Left lung (tissue), 10 donors: ENCODE results near the gene UBAC2. TPM values are rescaled to one million over a fixed set of nuclear protein-coding genes. Genes with fewer than 3 reads are reported as not detected.

Source experiments
- ATAC-seq: fragments of 200-7000 bp; cut with Tn5 transposase; one replicate; pipeline ENCODE4 v1.9.1; 2020; ENCODE audit warnings: moderate library complexity
- DNase-seq, 4 donors: peaks; one replicate each; pipeline ENCODE4 v3.0.0-alpha.2; 2013 to 2020
- H3K27ac ChIP-seq, 2 donors: fragments of 200-600 bp; sonication (generic) in 1 of 2; one replicate each; pipeline versions ENCODE4 v1.5.0 to v1.8.0; 2020 to 2021
- H3K27me3 ChIP-seq, 2 donors: fragments of 200-600 bp; sonication (generic) in 1 of 2; one replicate each; pipeline versions ENCODE4 v1.5.0 to v1.8.0; 2020 to 2021
- H3K36me3 ChIP-seq, 2 donors: fragments of 200-600 bp; sonication (generic) in 1 of 2; one replicate each; pipeline versions ENCODE4 v1.5.0 to v1.8.0; 2020 to 2021
- H3K4me1 ChIP-seq, 2 donors: fragments of 200-600 bp; one replicate each; pipeline ENCODE4 v1.8.0; 2021
- H3K4me3 ChIP-seq, 2 donors: fragments of 200-600 bp; sonication (generic) in 1 of 2; one replicate each; pipeline versions ENCODE4 v1.5.0 to v1.8.0; 2020 to 2021; ENCODE audit warnings: mild to moderate bottlenecking in 1 of 2
- H3K9me3 ChIP-seq, 2 donors: fragments of 200-600 bp; sonication (generic) in 1 of 2; one replicate each; pipeline versions ENCODE4 v1.5.0 to v1.8.0; 2020 to 2021
- CTCF ChIP-seq, 2 donors: fragments of 200-600 bp; sonication (generic) in 1 of 2; IDR thresholded peaks; one replicate each; pipeline versions ENCODE4 v1.5.0 to v1.8.0; 2021; ENCODE audit warnings: antibody characterized with exemption in 2 of 2
- intact Hi-C, 2 donors: fragments of 100-400 bp; cut with DNase I; formaldehyde crosslinking; loops; one replicate each; pipeline versions ENCODE4 v1.11.2 to v1.14.2; 2022
- polyA plus RNA-seq, 6 donors: library from polyadenylated mRNA; unstranded; fragments of 120-200 nt; gene quantifications; one replicate each; pipeline ENCODE4 v1.2.1, GENCODE V29; 2013; ENCODE audit not compliant: insufficient read length in 6 of 6
- total RNA-seq, 2 donors: library from RNA; stranded (reverse); fragmentation: NEBNext Ultra II Directional; extraction: Animal tissue kit (Norgen Biotek cat#: 25700); gene quantifications; one replicate each; pipeline ENCODE4 v1.2.1, GENCODE V29; 2021
- donor health status: DM: no; HTN: yes; CAD: no.
- donor health status: DM: no; HTN: no; CAD: no.

UBAC2 gene
- total and polyA plus RNA-seq, 8 donors, result 56.1 to 71.6 (median 66.4) TPM

DNA sequence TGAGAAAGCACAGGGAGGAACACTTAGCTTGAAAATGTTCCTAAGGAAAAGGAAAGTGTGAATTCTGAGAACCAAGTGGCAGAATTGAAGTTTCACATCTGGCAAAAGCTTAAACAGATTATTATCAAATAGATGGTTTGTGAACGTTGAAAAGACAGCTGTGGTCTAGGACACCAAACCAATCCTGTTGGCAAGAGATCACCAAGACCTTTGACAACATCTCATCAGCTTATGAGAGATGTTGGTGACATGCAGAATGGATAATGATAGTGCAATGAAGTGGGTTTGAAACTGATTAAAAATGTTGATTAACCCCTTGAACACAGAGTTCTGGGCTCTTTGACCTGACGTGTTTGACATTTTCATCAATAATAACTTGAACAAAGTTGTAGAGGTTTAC is 181.1 kb downstream of the UBAC2 start:
- Histone ChIP-seq H3K4me3 (no peak overlapping the region), H3K4me1 (peaks cover 0 to 3% of the 10 kb centered on the region in 2 donors), H3K27me3 (no peaks in the 10 kb centered on the region), H3K9me3 (no peaks in the 10 kb centered on the region), H3K27ac (no peak overlapping the region), H3K36me3 (peaks cover 0 to 36% of the 10 kb centered on the region in 2 donors)
- ATAC-seq (no peak), DNase-seq (no peak)
- intact Hi-C loops, result no loop called here
- TF ChIP-seq CTCF (IDR thresholded peaks at IDR 0.05), result no peak

GRCh38 chr13:99382428-99383133 is 181.9 kb downstream of the UBAC2 start:
- DNase-seq, result no peak
- no peak overlapping the region for H3K27ac ChIP-seq
- intact Hi-C loops, result no loop called here

GRCh38 chr13:99383511-99383921 is 182.9 kb downstream of the UBAC2 start:
- DNase-seq (no peak), ATAC-seq (no peak)
- no peak overlapping the region for H3K4me3 ChIP-seq
- intact Hi-C loops, result no loop called here
- no peak for TF ChIP-seq CTCF (IDR thresholded peaks at IDR 0.05)
- H3K4me1 ChIP-seq, result peaks cover 0 to 3% of the 10 kb centered on the region in 2 donors
- no peak overlapping the region for H3K27ac ChIP-seq
- H3K36me3 ChIP-seq, result peaks cover 0 to 27% of the 10 kb centered on the region in 2 donors
- H3K9me3 ChIP-seq, result no peaks in the 10 kb centered on the region
- no peaks in the 10 kb centered on the region for H3K27me3 ChIP-seq

More at GRCh38 chr13:99382428-99383133, 181.9 kb downstream of the UBAC2 start:
- no peak overlapping the region for H3K4me3 ChIP-seq
- peak; percentile 37 for ATAC-seq
- H3K27me3 ChIP-seq, result no peaks in the 10 kb centered on the region
- H3K4me1 ChIP-seq, result peaks cover 0 to 3% of the 10 kb centered on the region in 2 donors
- no peaks in the 10 kb centered on the region for H3K9me3 ChIP-seq
- peaks cover 0 to 31% of the 10 kb centered on the region in 2 donors for H3K36me3 ChIP-seq
- no peak for TF ChIP-seq CTCF (IDR thresholded peaks at IDR 0.05)

DNA sequence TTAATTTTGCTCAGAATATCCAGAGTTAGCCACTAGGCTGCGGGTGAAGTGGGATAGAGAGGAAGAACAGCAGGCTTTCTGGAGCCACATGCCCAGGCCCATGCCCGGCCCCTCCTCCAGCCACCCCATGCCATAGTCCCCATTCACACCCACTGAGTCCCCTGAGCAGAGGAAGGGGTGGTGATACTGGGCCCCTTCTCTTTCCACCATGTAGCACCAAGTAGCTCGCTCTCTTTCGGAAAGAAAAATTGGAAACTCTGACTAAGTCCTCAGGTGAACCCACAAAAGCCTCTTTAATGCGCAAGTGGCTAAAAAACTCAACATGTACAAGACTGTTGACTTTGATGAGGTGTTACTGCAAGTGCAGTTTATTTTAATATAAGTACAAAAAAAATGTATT is 183.3 kb downstream of the UBAC2 start:
- no peak overlapping the region for H3K4me3 ChIP-seq
- no peak for TF ChIP-seq CTCF (IDR thresholded peaks at IDR 0.05)
- no peaks in the 10 kb centered on the region for H3K27me3 ChIP-seq
- intact Hi-C loops, result no loop called here
- peaks cover 0 to 27% of the 10 kb centered on the region in 2 donors for H3K36me3 ChIP-seq
- DNase-seq (no peak), ATAC-seq (no peak)
- peaks cover 0 to 3% of the 10 kb centered on the region in 2 donors for H3K4me1 ChIP-seq
- H3K9me3 ChIP-seq, result no peaks in the 10 kb centered on the region
- H3K27ac ChIP-seq, result no peak overlapping the region

DNA sequence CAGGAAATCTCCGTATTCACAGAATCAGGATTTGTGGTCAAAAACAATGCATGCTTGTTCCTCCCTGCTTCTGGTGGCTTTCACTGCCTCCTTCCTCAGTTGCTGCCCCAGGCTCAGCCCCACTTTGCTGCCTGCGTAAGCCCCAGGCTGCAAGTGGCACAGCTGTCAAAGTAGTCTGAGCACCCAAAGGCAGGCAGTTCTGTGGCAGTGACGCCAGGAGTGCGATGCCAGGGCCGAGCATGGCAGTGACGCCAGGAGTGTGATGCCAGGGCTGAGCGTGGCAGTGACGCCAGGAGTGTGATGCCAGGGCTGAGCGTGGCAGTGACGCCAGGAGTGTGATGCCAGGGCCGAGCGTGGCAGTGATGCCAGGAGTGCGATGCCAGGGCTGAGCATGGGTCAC is 183.8 kb downstream of the UBAC2 start:
- Histone ChIP-seq H3K27ac (no peak overlapping the region), H3K27me3 (no peaks in the 10 kb centered on the region), H3K4me3 (no peak overlapping the region), H3K4me1 (peaks cover 0 to 3% of the 10 kb centered on the region in 2 donors), H3K9me3 (no peaks in the 10 kb centered on the region), H3K36me3 (peaks cover 0 to 26% of the 10 kb centered on the region in 2 donors)
- intact Hi-C loops, result no loop called here
- TF ChIP-seq CTCF (IDR thresholded peaks at IDR 0.05), result no peak
- no peak for DNase-seq
- no peak for ATAC-seq
